IMR-90 (cell line): ENCODE measurements around the gene CLEC4G. TPM values are rescaled to one million over a fixed set of nuclear protein-coding genes. Genes with fewer than 3 reads are reported as not detected.
"Not testable (repeated sequence)": the region's sequence is repeated elsewhere in the genome, so short reads cannot be mapped to it uniquely, and the experiment has no call there.

Source experiments
- ATAC-seq: fragments of 200-7000 bp; cut with Tn5 transposase; 2 replicates; pipeline ENCODE4 v1.9.1; 2020; ENCODE audit warnings: low read depth, mild to moderate bottlenecking, moderate library complexity
- BruUV-seq: library from RNA; stranded (reverse); fragments of 400-500 nt; replicated peaks from 2 replicates; lab custom pipeline; 2021; lab: Mats Ljungman, UMichigan
- CTCF ChIA-PET: fragments of 300-600 bp; formaldehyde crosslinking; extraction: SDS; loops from one replicate; lab custom pipeline; 2021; ENCODE audit warnings: antibody characterized with exemption; lab: Yijun Ruan, JAX
- POLR2A ChIA-PET: fragments of 300-600 bp; sonication (Branson Sonifier 250); formaldehyde crosslinking; loops from one replicate; lab custom pipeline; 2022; ENCODE audit warnings: antibody characterized with exemption; ENCODE audit not compliant: unreplicated experiment; lab: Charles Lee
- DNase-seq: peaks from one replicate; pipeline ENCODE4 v3.0.0; 2013
- H2AFZ ChIP-seq: replicated peaks from 2 replicates; pipeline ENCODE3; 2013; ENCODE audit warnings: low read length, mild to moderate bottlenecking; ENCODE audit not compliant: poor library complexity
- H2AK5ac ChIP-seq: 2 replicates; pipeline ENCODE4 v1.6.1; 2013; ENCODE audit warnings: low read depth, low read length, inconsistent platforms
- H2AK9ac ChIP-seq: replicated peaks from 2 replicates; pipeline ENCODE3; 2013; ENCODE audit warnings: mild to moderate bottlenecking, low read depth, low read length, moderate library complexity; ENCODE audit not compliant: poor library complexity
- H2BK120ac ChIP-seq: 2 replicates; pipeline ENCODE4 v1.6.1; 2013; ENCODE audit warnings: low read depth, low read length, inconsistent platforms
- H2BK15ac ChIP-seq: 3 replicates; pipeline ENCODE4 v1.6.1; 2013; ENCODE audit warnings: low read depth, low read length, inconsistent platforms
- H2BK20ac ChIP-seq: 2 replicates; pipeline ENCODE4 v1.6.1; 2013; ENCODE audit warnings: low read depth, mild to moderate bottlenecking, inconsistent platforms, low read length, moderate library complexity
- H2BK5ac ChIP-seq: 2 replicates; pipeline ENCODE4 v1.6.1; 2013; ENCODE audit warnings: mild to moderate bottlenecking, low read depth, low read length, inconsistent platforms; ENCODE audit not compliant: poor library complexity, severe bottlenecking
- H3K14ac ChIP-seq: replicated peaks from 2 replicates; pipeline ENCODE4 v1.6.1; 2013; ENCODE audit warnings: low read depth, low read length, inconsistent platforms
- H3K18ac ChIP-seq: 2 replicates; pipeline ENCODE4 v1.6.1; 2013; ENCODE audit warnings: low read depth, low read length, control low read depth
- H3K23ac ChIP-seq: 2 replicates; pipeline ENCODE4 v1.6.1; 2013; ENCODE audit warnings: low read depth, low read length, inconsistent platforms
- H3K27ac ChIP-seq: 2 replicates; pipeline ENCODE4 v1.5.1; 2013; ENCODE audit warnings: mild to moderate bottlenecking, control low read depth, low read length; ENCODE audit not compliant: insufficient read depth
- H3K27me3 ChIP-seq: 2 replicates; pipeline ENCODE4 v1.6.1; 2013; ENCODE audit warnings: low read length; ENCODE audit not compliant: control insufficient read depth, insufficient read depth
- H3K36me3 ChIP-seq: 2 replicates; pipeline ENCODE4 v1.6.1; 2013; ENCODE audit warnings: low read length, mixed read lengths; ENCODE audit not compliant: control insufficient read depth, insufficient read depth
- H3K4ac ChIP-seq: 2 replicates; pipeline ENCODE4 v1.6.1; 2013; ENCODE audit warnings: low read depth, low read length, inconsistent platforms
- H3K4me1 ChIP-seq: 2 replicates; pipeline ENCODE4 v1.6.1; 2013; ENCODE audit warnings: low read length, mixed read lengths; ENCODE audit not compliant: control insufficient read depth, insufficient read depth
- H3K4me2 ChIP-seq: 2 replicates; pipeline ENCODE4 v1.6.1; 2013; ENCODE audit warnings: low read depth, mild to moderate bottlenecking, control low read depth, low read length, moderate library complexity
- H3K4me3 ChIP-seq: 2 replicates; pipeline ENCODE4 v1.5.1; 2013; ENCODE audit warnings: low read depth, mild to moderate bottlenecking, control low read depth, low read length, moderate library complexity; ENCODE audit not compliant: insufficient read depth
- H3K56ac ChIP-seq: 2 replicates; pipeline ENCODE4 v1.6.1; 2013; ENCODE audit warnings: low read length, inconsistent platforms; ENCODE audit not compliant: insufficient read depth; ENCODE audit errors: extremely low read depth
- H3K79me1 ChIP-seq, 2 experiments: 2 replicates each; pipeline ENCODE4 v1.6.1; 2013; ENCODE audit warnings: low read length in 2 of 2, inconsistent platforms in 1 of 2, low read depth in 1 of 2
- H3K9ac ChIP-seq: 2 replicates; pipeline ENCODE4 v1.6.1; 2013; ENCODE audit warnings: low read depth, low read length, control low read depth
- H3K9me1 ChIP-seq: 2 replicates; pipeline ENCODE4 v1.6.1; 2013; ENCODE audit warnings: low read length, inconsistent platforms; ENCODE audit not compliant: insufficient read depth
- H3K9me3 ChIP-seq: 2 replicates; pipeline ENCODE4 v1.6.1; 2013; ENCODE audit warnings: low read length; ENCODE audit not compliant: control insufficient read depth, insufficient read depth
- H4K20me1 ChIP-seq: 2 replicates; pipeline ENCODE4 v1.6.1; 2013; ENCODE audit warnings: low read length, inconsistent platforms; ENCODE audit not compliant: insufficient read depth
- H4K5ac ChIP-seq: 2 replicates; pipeline ENCODE4 v1.6.1; 2013; ENCODE audit warnings: mild to moderate bottlenecking, low read depth, low read length, control low read depth
- H4K8ac ChIP-seq, 2 experiments: 2 replicates each; pipeline ENCODE4 v1.6.1; 2013; ENCODE audit warnings: low read depth in 2 of 2, low read length in 2 of 2, control low read depth in 1 of 2, inconsistent platforms in 1 of 2
- H4K91ac ChIP-seq: 2 replicates; pipeline ENCODE4 v1.6.1; 2013; ENCODE audit warnings: low read depth, low read length, inconsistent platforms; ENCODE audit not compliant: insufficient read depth
- WGBS, 2 experiments: methylation state at CpG; one replicate each; pipeline versions ENCODE4 v1.1.5 to v1.1.7; 2013; ENCODE audit warnings: missing lambda C conversion rate in 2 of 2; ENCODE audit not compliant: insufficient read length in 1 of 2; ENCODE audit errors: extremely low coverage in 2 of 2; 5-methylcytosine and 5-hydroxymethylcytosine counted together
- dilution Hi-C: fragments of 300-500 bp; cut with HindIII; formaldehyde crosslinking; loops from one replicate; pipeline ENCODE4 v1.14.3; 2018; ENCODE audit warnings: low sequenced_read_pairs; ENCODE audit not compliant: unreplicated experiment
- in situ Hi-C: fragments of 300-500 bp; cut with MboI; formaldehyde crosslinking; loops from 3 replicates; pipeline ENCODE4 v1.14.3; 2019; ENCODE audit warnings: low sequenced_read_pairs, inconsistent platforms, mixed read lengths
- intact Hi-C: fragments of 100-400 bp; cut with micrococcal nuclease; formaldehyde crosslinking; loops from 2 replicates; pipeline ENCODE4 v1.10.0; 2022
- polyA plus RNA-seq, 3 experiments: library from polyadenylated mRNA; depleted of rRNA; stranded (reverse); fragments of >200 nt; gene quantifications; 2 replicates each; pipeline ENCODE4 v1.2.3, GENCODE V29; 2012; ENCODE audit warnings: low replicate concordance in 1 of 3
- total RNA-seq: library from RNA; depleted of rRNA; stranded (reverse); fragments of >200 nt; gene quantifications from 2 replicates; pipeline ENCODE4 v1.2.3, GENCODE V29; 2012
- TF ChIP-seq, protein P1 (sequence below): conservative IDR thresholded peaks from 2 replicates; pipeline ENCODE4 v1.5.1; 2012; ENCODE audit warnings: mild to moderate bottlenecking, low read depth, low read length, improper control_type of control experiment

CLEC4G gene
- total and polyA plus RNA-seq, 2 of the 4 experiments (the other 2 are of a cell fraction), result not detected

DNA sequence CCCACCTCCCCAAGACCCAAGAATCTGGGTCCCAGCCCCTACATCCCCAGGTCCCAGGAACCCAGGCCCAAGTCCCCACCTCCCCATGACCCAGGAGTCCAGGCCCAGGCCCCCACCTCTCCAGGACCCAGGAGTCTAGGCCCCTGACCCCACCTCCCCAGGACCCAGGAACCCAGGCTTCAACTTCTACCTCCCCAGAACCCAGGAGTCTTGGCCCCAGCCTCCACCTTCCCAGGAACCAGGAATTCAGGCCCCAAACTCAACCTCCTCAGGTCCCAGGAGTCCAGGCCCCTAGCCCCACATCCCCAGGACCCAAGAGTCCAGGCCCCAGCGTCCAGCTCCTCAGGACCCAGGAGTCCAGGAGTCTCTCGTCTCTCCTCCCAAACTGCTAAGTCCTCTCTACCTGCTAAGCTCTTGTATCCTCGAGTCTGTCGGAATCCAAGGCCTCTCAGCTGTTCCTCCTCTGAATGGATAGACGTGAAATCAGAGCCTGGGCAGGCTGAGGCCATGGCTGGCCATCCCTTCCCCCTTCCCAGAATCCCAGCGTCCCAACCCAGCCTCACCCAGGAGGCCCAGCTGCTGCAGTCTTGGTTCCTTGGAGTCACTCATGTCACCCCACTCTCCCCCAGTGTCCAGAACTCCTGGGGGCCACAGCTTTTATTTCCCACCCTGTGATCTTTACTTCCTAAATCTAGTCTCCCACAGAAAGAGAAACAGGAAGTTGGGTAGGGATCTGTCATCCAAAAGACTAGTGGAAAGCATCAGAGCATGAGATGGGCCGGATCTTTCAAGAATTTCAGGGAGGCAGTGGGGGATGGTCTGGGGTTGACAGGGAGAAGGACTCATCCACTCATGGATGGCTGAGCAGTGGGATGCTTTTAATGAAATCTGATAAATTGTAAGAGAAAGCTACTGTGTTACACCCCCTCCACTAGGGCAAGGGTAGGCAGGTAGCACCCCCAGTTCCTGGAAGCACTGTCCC, 15.3 kb upstream of the CLEC4G start, which contains the start of gene CD209:
TSS of gene CD209 (minus strand) at position 632 of the 982 bp plus-strand sequence. CDS start at position 609, 23 bp downstream.
- Histone ChIP-seq H3K27me3 (peaks cover 9% of the 10 kb centered on the region), H2BK120ac (no peak within 1 kb of the TSS), H3K9me1 (peaks cover 3% of the 10 kb centered on the region; the same call in 1 of the 2 replicates), H2BK15ac (no peak within 1 kb of the TSS), H3K4me2 (no peak within 1 kb of the TSS), H3K18ac (no peak within 1 kb of the TSS), H3K56ac (no peak within 1 kb of the TSS), H2BK5ac (no peak within 1 kb of the TSS), H4K8ac (no peak within 1 kb of the TSS), H3K79me1 (no peaks in the 10 kb centered on the region), H3K4me1 (no peaks in the 10 kb centered on the region), H3K9ac (no peak within 1 kb of the TSS), H3K4me3 (no peak within 1 kb of the TSS), H2AFZ (no peak within 1 kb of the TSS), H4K91ac (no peak within 1 kb of the TSS), H3K27ac (no peak within 1 kb of the TSS), H4K5ac (no peak within 1 kb of the TSS), H3K14ac (no peak within 1 kb of the TSS), H3K23ac (no peak within 1 kb of the TSS), H3K9me3 (no peaks in the 10 kb centered on the region), H2AK9ac (no peak within 1 kb of the TSS), H2BK20ac (no peak within 1 kb of the TSS), H3K4ac (no peak within 1 kb of the TSS), H2AK5ac (no peak within 1 kb of the TSS), H3K36me3 (no peaks in the 10 kb centered on the region), H4K20me1 (no peaks in the 10 kb centered on the region)
- ChIA-PET CTCF (no interaction called here), POLR2A (no interaction called here)
- in situ Hi-C loops (no loop called here), intact Hi-C loops (no loop called here), dilution Hi-C loops (no loop called here)
- BruUV-seq, result no TSS peak
- no peak for ATAC-seq
- DNase-seq, result no peak
- WGBS, 2 experiments, result 50% methylated on average over 1 of the region's 7 CpGs; no CpG with 5 or more reads in 1 of the 2 experiments
- TF ChIP-seq, protein P1, sequence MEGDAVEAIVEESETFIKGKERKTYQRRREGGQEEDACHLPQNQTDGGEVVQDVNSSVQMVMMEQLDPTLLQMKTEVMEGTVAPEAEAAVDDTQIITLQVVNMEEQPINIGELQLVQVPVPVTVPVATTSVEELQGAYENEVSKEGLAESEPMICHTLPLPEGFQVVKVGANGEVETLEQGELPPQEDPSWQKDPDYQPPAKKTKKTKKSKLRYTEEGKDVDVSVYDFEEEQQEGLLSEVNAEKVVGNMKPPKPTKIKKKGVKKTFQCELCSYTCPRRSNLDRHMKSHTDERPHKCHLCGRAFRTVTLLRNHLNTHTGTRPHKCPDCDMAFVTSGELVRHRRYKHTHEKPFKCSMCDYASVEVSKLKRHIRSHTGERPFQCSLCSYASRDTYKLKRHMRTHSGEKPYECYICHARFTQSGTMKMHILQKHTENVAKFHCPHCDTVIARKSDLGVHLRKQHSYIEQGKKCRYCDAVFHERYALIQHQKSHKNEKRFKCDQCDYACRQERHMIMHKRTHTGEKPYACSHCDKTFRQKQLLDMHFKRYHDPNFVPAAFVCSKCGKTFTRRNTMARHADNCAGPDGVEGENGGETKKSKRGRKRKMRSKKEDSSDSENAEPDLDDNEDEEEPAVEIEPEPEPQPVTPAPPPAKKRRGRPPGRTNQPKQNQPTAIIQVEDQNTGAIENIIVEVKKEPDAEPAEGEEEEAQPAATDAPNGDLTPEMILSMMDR, result no peak

DNA sequence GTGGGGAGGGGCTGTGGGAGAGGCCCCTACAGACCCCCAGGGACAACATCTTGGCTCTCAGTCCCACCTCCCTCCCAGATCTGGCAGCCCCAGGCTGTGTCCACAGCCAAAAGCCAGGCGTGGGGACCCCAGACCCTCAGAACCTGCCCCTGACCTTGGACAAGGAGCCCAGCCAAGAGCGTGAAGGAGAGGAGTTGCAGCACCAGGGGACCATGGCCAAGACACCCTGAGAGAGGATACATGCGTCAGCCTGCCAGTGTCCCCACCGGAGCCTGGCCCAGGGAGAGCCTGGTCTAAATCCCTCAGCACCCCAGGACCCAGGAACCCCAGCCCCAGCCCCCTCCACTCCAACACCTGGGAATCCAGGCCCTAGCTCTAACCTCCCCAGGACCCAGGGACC, 14.4 kb upstream of the CLEC4G start:
- H3K56ac ChIP-seq, H4K20me1 ChIP-seq, H3K4me3 ChIP-seq, H3K36me3 ChIP-seq, POLR2A ChIA-PET, H3K9me1 ChIP-seq, H3K27me3 ChIP-seq, H3K14ac ChIP-seq, ATAC-seq, H2AK9ac ChIP-seq, H3K9me3 ChIP-seq, H2BK120ac ChIP-seq, BruUV-seq, H2BK15ac ChIP-seq, H3K4ac ChIP-seq, H2AFZ ChIP-seq, H2AK5ac ChIP-seq, H3K23ac ChIP-seq, H3K9ac ChIP-seq, H3K27ac ChIP-seq, intact Hi-C loops, H2BK20ac ChIP-seq, DNase-seq, H4K8ac ChIP-seq, in situ Hi-C loops, H2BK5ac ChIP-seq, H3K4me1 ChIP-seq, H4K91ac ChIP-seq, H3K18ac ChIP-seq, dilution Hi-C loops, CTCF ChIA-PET, H3K4me2 ChIP-seq, H4K5ac ChIP-seq, H3K79me1 ChIP-seq: not testable (repeated sequence)
- 80% methylated on average over 1 of the region's 4 CpGs; no CpG with 5 or more reads in 1 of the 2 experiments for WGBS, 2 experiments
